Measurements from ENCODE around the gene RFXAP.

RFXAP gene

DNA sequence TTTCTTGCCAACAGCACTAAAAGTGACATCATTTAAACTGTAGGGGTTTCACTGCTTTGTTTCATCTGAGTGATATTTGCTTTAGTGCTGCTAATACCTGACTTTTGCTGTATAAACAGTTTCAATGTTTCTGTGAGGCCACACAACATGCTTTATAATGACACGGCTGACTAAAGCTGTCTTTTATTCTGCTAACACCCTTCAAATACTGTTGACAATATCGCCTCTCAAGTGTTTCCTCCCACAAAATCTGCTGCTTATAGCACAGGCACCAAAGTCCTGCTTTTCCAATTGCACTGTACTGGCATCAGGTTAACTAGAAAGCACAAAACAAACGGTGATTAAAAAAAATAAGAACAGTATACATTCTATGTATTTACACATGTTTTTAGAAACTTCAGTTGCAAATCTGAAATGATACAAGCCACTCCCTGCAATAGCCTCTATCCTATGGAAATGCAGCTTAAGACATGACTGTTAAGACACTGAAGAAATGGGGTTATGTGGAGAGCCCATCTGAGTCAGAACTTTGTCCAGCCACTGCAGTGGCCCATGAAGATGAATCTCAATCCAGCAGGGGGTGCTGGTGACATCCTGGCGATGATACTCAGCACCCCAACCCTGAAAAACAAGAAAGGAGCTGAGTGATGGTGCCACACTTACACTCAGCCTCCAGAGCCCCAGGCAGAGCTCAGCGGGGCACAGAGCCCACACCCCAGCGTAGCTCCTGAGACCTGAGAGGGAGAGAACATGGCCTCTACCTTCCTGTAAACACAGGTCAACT, 29.4 kb downstream of the RFXAP start:
- no peak overlapping the region for H3K4me3 ChIP-seq
- no peak overlapping the region for H3K9ac ChIP-seq
- TF ChIP-seq Cebpa-rat (IDR thresholded peaks at IDR 0.05), result no peak
- no peaks in the 10 kb centered on the region for H3K9me3 ChIP-seq (replicated peaks in 1 of 11)
- H3K27me3 ChIP-seq, result no peaks in the 10 kb centered on the region
- peaks cover 0 to 6% (median 3%) of the 10 kb centered on the region in 11 experiments; a peak in 4 of 22 replicates for H3K36me3 ChIP-seq
- H3K27ac ChIP-seq, result no peak overlapping the region
- H3K4me2 ChIP-seq, result no peak overlapping the region
- H3K4me1 ChIP-seq, result 0 out of 20 replicates have a peak, but pooled peaks cover 0 to 8% (median 0%) of the 10 kb centered on the region in 10 experiments
- no peaks in the 10 kb centered on the region for H4K20me1 ChIP-seq

DNA sequence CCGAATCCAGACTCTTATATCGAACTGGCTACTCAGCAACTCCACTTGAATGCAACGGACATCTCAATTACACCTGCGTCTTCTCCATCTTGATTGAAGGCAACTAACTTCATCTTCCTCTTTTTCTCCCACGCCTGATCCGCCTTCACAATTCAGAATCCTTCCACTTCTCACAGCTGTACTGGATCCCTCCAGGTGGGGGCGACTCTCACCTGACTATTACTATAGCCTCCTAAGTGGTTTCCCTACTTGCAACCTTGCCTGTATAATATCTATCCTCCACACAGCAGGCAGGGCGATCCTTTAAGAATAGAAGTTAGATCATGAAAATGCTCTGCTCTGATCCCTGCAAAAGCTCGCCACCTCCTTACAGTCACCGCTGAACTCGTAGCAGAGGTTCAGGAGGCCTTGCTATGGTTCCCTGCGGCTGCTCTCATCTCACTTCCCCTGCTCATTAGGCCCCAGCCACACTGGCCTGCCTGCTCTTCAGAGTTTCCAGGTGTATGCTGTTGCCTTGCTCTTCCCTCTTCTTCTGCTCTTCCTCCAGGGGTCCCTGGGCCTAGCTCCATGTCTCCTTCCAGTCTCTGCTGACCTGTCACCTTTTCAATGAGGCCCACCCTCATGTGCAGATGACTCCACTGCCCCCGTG, 31.9 kb downstream of the RFXAP start:
- Histone ChIP-seq H3K4me2 (no peak overlapping the region), H3K27ac (peak overlapping the region in 1 of 11 experiments; percentile 26; a peak in 1 of 22 replicates), H4K20me1 (no peaks in the 10 kb centered on the region), H3K9me3 (replicated peaks in 1 of 11) (no peaks in the 10 kb centered on the region), H3K36me3 (0 out of 22 replicates have a peak, but pooled peaks cover 0 to 4% (median 0%) of the 10 kb centered on the region in 11 experiments), H3K4me1 (0 out of 20 replicates have a peak, but pooled peaks cover 0 to 8% (median 0%) of the 10 kb centered on the region in 10 experiments), H3K27me3 (no peaks in the 10 kb centered on the region), H3K9ac (no peak overlapping the region), H3K4me3 (no peak overlapping the region)
- TF ChIP-seq Cebpa-rat (IDR thresholded peaks at IDR 0.05), result no peak

DNA sequence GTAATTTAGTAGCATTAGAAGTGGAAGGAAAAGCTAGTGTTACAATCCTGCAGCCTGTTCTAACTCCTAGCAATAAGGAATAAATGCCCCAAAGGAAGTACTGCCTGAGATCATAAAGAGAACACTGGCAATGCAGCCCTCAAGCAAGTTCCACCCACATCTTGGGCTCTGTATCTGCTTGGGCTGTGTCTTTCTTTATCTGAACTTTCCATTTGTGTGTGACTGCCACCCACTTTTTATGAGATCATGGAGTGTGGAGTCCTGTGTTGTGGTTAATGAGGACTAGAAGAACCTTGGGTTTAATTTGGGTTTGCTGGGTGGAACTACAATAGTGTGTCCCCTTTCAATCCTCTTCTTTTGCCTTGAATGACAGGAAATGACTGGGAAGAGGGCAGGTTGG, 38.2 kb downstream of the RFXAP start:
- H3K4me1 ChIP-seq, result peaks cover 0 to 7% (median 0%) of the 10 kb centered on the region in 10 experiments; a peak in 2 of 20 replicates
- H3K36me3 ChIP-seq, result 0 out of 22 replicates have a peak, but pooled peaks cover 0 to 4% (median 0%) of the 10 kb centered on the region in 11 experiments
- no peak overlapping the region for H3K4me2 ChIP-seq
- no peaks in the 10 kb centered on the region for H3K27me3 ChIP-seq
- no peaks in the 10 kb centered on the region for H4K20me1 ChIP-seq
- TF ChIP-seq Cebpa-rat (IDR thresholded peaks at IDR 0.05), result no peak
- H3K27ac ChIP-seq, result no peak overlapping the region
- no peaks in the 10 kb centered on the region for H3K9me3 ChIP-seq (replicated peaks in 1 of 11)
- H3K9ac ChIP-seq, result no peak overlapping the region
- H3K4me3 ChIP-seq, result no peak overlapping the region

DNA sequence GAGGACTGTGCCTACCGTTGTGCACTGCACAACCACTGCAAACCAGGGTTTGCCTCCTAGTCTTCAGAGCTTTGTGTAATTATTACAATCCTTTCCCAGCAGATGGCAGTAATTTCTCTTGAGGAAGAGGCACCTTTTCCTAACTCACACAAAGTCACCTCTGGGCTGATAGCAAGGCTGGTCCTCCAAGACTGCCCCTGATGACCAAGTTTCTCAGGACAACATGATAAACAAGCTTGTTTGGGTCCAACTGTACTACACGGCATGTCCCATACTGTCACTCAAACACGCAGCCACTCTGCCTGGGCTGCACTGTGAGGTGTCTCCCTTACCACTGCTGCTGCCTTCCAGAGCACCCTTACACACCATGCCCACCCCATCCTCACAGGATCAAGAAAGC, 39.3 kb downstream of the RFXAP start:
- H3K9me3 ChIP-seq (replicated peaks in 1 of 11), result no peaks in the 10 kb centered on the region
- no peaks in the 10 kb centered on the region for H4K20me1 ChIP-seq
- H3K27me3 ChIP-seq, result no peaks in the 10 kb centered on the region
- H3K4me1 ChIP-seq, result peaks cover 0 to 8% (median 0%) of the 10 kb centered on the region in 10 experiments; a peak in 2 of 20 replicates
- H3K9ac ChIP-seq, result no peak overlapping the region
- TF ChIP-seq Cebpa-rat (IDR thresholded peaks at IDR 0.05), result no peak
- no peak overlapping the region for H3K27ac ChIP-seq
- no peak overlapping the region for H3K4me2 ChIP-seq
- H3K36me3 ChIP-seq, result no peaks in the 10 kb centered on the region
- H3K4me3 ChIP-seq, result no peak overlapping the region

DNA sequence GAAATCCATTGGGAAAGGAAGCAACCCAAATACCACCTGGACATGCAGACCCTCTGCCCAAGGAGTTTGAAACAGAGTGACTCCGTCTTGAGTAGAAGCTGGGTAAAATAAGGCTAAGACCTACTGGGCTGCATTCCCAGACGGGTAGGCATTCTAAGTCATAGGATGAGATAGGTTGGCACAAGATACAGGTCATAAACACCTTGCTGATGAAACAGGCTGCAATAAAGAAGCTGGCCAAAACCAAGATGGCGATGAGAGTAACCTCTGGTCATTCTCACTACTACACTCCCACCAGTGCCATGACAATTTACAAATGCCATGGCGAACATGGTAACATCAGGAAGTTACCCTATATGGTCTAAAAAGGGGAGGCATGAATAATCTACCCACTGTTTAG, 40.2 kb downstream of the RFXAP start:
- Histone ChIP-seq H3K4me3 (no peak overlapping the region), H3K4me1 (peaks cover 0 to 8% (median 0%) of the 10 kb centered on the region in 10 experiments; a peak in 2 of 20 replicates), H3K9me3 (replicated peaks in 1 of 11) (no peaks in the 10 kb centered on the region), H3K27ac (no peak overlapping the region), H4K20me1 (no peaks in the 10 kb centered on the region), H3K4me2 (no peak overlapping the region), H3K9ac (no peak overlapping the region), H3K36me3 (peaks cover 0 to 2% (median 0%) of the 10 kb centered on the region in 11 experiments; a peak in 1 of 22 replicates), H3K27me3 (no peaks in the 10 kb centered on the region)
- TF ChIP-seq Cebpa-rat (IDR thresholded peaks at IDR 0.05), result no peak

DNA sequence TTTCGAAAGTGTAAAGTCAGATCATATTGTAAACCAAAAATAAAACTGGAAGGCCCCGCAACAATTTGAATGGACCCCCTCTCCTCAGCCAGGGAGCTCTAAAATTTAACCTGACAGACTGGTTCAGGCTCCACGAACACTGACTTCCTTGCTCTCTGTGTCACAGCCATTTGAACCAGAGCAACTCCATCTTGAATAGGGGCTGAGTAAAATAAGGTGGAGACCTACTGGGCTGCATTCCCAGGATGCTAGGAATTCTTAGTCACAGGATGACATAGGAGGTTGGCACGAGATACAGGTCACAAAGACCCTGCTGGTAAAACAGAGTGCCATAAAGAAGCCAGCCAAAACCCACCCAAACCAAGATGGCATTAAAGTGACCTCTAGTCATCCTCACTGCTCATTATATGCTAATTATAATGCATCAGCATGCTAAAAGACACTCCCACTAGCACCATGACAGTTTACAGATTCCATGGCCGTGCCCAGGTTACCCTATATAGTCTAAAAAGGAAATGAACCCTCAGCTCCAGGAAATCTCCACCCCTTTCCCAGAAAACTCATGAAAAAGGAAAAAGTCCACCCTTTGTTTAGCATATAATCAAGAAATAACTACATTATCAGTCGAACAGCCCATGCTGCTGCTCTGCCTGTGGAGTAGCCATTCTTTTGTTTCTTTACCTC, 43.1 kb downstream of the RFXAP start:
- Histone ChIP-seq H3K4me3 (no peak overlapping the region), H4K20me1 (no peaks in the 10 kb centered on the region), H3K9me3 (replicated peaks in 1 of 11) (no peaks in the 10 kb centered on the region), H3K4me2 (peak overlapping the region in 3 of 11 experiments; percentile 3 to 18 (median 4); a peak in 3 of 22 replicates), H3K27me3 (no peaks in the 10 kb centered on the region), H3K27ac (no peak overlapping the region), H3K4me1 (peaks cover 0 to 8% (median 0%) of the 10 kb centered on the region in 10 experiments; a peak in 2 of 20 replicates), H3K36me3 (peaks cover 0 to 9% (median 0%) of the 10 kb centered on the region in 11 experiments; a peak in 3 of 22 replicates), H3K9ac (no peak overlapping the region)
- no peak for TF ChIP-seq Cebpa-rat (IDR thresholded peaks at IDR 0.05)

DNA sequence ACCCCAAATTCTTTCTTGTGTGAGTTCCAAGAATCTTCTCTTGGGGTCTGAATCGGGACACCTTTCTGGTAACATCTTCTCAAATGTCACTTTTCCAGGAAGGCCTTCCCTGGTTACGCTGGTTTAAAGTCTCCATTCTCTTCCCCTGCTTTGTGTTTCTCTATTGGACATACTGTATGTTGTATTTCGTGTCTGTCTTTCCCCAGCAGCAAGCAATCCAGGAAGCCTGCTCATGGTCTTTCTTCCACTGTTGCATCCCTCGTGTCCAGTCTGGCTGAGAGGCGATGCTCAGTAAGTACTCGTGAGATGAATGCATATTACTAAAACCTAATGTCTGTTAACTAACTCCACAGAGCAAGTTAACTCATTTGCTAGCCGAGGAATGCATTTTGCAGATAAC, 43.7 kb downstream of the RFXAP start:
- Histone ChIP-seq H3K27me3 (no peaks in the 10 kb centered on the region), H3K4me2 (peak overlapping the region in 3 of 11 experiments; percentile 3 to 18 (median 4); a peak in 1 of 22 replicates), H3K36me3 (peaks cover 0 to 9% (median 0%) of the 10 kb centered on the region in 11 experiments; a peak in 3 of 22 replicates), H3K4me3 (no peak overlapping the region), H3K9me3 (replicated peaks in 1 of 11) (no peaks in the 10 kb centered on the region), H3K9ac (no peak overlapping the region), H3K27ac (no peak overlapping the region), H4K20me1 (no peaks in the 10 kb centered on the region), H3K4me1 (peaks cover 0 to 8% (median 0%) of the 10 kb centered on the region in 10 experiments; a peak in 1 of 20 replicates)
- no peak for TF ChIP-seq Cebpa-rat (IDR thresholded peaks at IDR 0.05)

DNA sequence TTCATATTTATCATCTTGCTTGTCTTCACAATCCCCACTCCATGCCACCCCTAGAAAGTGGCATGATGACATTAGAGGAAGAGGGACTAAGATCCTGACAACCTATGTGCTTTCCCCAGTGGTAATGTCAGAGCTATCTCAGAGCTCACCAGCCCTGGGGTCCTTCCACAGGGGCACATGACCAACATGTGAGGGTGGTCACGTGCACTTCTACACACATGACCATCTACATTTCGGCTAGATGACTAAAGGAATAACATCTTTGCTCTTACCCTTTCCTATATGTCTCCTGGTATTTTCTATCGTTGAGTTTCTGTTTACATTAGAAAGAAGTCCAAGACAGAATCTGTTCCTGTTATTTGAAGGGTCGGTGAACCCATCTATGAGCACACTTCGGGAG, 46.2 kb downstream of the RFXAP start:
- H3K4me1 ChIP-seq, result peaks cover 0 to 8% (median 0%) of the 10 kb centered on the region in 10 experiments; a peak in 1 of 20 replicates
- no peak overlapping the region for H3K27ac ChIP-seq
- H3K27me3 ChIP-seq, result no peaks in the 10 kb centered on the region
- no peak overlapping the region for H3K9ac ChIP-seq
- no peaks in the 10 kb centered on the region for H4K20me1 ChIP-seq
- no peak overlapping the region for H3K4me3 ChIP-seq
- no peaks in the 10 kb centered on the region for H3K9me3 ChIP-seq (replicated peaks in 1 of 11)
- peaks cover 0 to 9% (median 0%) of the 10 kb centered on the region in 11 experiments; a peak in 3 of 22 replicates for H3K36me3 ChIP-seq
- no peak overlapping the region for H3K4me2 ChIP-seq
- TF ChIP-seq Cebpa-rat (IDR thresholded peaks at IDR 0.05), result no peak

DNA sequence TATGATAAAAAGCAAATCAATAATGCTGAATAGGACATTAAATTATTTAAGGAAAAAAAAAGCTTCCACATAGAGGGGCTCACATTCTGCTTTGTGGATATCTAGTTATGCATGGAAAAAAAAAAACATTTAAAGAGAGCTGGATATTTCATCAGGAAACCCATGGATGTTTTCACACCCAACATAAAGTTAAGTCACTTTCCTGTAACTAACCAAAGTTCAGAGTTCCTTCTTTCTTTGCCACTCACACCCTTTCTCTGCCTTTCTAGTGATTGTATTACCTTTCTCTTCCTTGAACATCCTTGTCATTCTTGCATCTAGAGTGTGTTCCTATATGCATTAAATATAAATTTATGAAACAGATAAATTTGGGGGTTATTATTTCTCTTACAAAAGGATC, 47.2 kb downstream of the RFXAP start:
- H3K9me3 ChIP-seq (replicated peaks in 1 of 11), result no peaks in the 10 kb centered on the region
- H3K27ac ChIP-seq, result no peak overlapping the region
- no peak overlapping the region for H3K9ac ChIP-seq
- no peak overlapping the region for H3K4me2 ChIP-seq
- H3K36me3 ChIP-seq, result peaks cover 0 to 9% (median 0%) of the 10 kb centered on the region in 11 experiments; a peak in 4 of 22 replicates
- no peak for TF ChIP-seq Cebpa-rat (IDR thresholded peaks at IDR 0.05)
- no peaks in the 10 kb centered on the region for H4K20me1 ChIP-seq
- peaks cover 0 to 8% (median 0%) of the 10 kb centered on the region in 10 experiments; a peak in 1 of 20 replicates for H3K4me1 ChIP-seq
- no peaks in the 10 kb centered on the region for H3K27me3 ChIP-seq
- H3K4me3 ChIP-seq, result no peak overlapping the region

All from BLaER1 treated with 17β-estradiol and CSF1 and Interleukin-3, amounts not matched to agents 10 nM and 100 nM (cell line).